ENCODE results near the gene TUBGCP4.
A peak's percentile ranks its signal among the peaks of the same experiment; 100 is the strongest.

Gene TUBGCP4

GRCh38 chr15:43347114-43347513 is 23.8 kb upstream of the TUBGCP4 start:
- ChIA-PET CTCF (interaction anchor here (0.5 to 1.1 kb wide), 2 partner anchors 9 to 136 kb away, joined by 3 to 4 read pairs; no protein-coding TSS in a partner anchor), POLR2A (no interaction called here)
- Histone ChIP-seq H3K4me1 (ENCODE audit: control insufficient read depth, insufficient read depth, low read length) (no peaks in the 10 kb centered on the region), H3K27ac (ENCODE audit: extremely low read depth, low read depth, low read length) (no peak overlapping the region), H3K9me3 (ENCODE audit: control insufficient read depth, insufficient read depth, low read depth, low read length) (no peaks in the 10 kb centered on the region), H3K36me3 (ENCODE audit: control insufficient read depth in 2 of 2, insufficient read depth in 1 of 2, low read length in 2 of 2) (peaks cover 0 to 60% of the 10 kb centered on the region in 2 experiments; a peak in 2 of 3 replicates), H3K4me3 (ENCODE audit: low read depth, low read length) (no peak overlapping the region)
- TF ChIP-seq ZNF24 (tag by site-specific recombination; IDR thresholded peaks at IDR 0.05) (no peak), ZNF514 (tag by site-specific recombination; IDR thresholded peaks at IDR 0.05) (no peak), ZFP69B (tag by site-specific recombination; IDR thresholded peaks at IDR 0.05) (no peak), TSHZ1 (tag by site-specific recombination; IDR thresholded peaks at IDR 0.05; ENCODE audit: borderline replicate concordance) (no peak), ZSCAN16 (tag by site-specific recombination; IDR thresholded peaks at IDR 0.05) (no peak), MEIS1 (CRISPR knock-in tag; IDR thresholded peaks at IDR 0.05; ENCODE audit: borderline replicate concordance) (no peak), ZNF341 (tag by site-specific recombination; IDR thresholded peaks at IDR 0.05; ENCODE audit: low read depth) (no peak), AEBP2 (tag by site-specific recombination; IDR thresholded peaks at IDR 0.05; ENCODE audit: borderline replicate concordance) (no peak), ZBTB21 (tag by site-specific recombination; IDR thresholded peaks at IDR 0.05) (no peak), SCRT2 (tag by site-specific recombination; IDR thresholded peaks at IDR 0.05) (no peak), ZNF335 (tag by site-specific recombination; conservative IDR thresholded peaks at IDR 0.05) (no peak), GFI1B (tag by site-specific recombination; IDR thresholded peaks at IDR 0.05) (no peak), ZNF521 (tag by site-specific recombination; IDR thresholded peaks at IDR 0.05) (no peak), ZNF626 (tag by site-specific recombination; IDR thresholded peaks at IDR 0.05) (no peak), ZNF114 (tag by site-specific recombination; IDR thresholded peaks at IDR 0.05) (no peak), ZSCAN30 (tag by site-specific recombination; IDR thresholded peaks at IDR 0.05) (no peak), ZNF777 (tag by site-specific recombination; IDR thresholded peaks at IDR 0.05; ENCODE audit: borderline replicate concordance) (no peak), ZNF449 (tag by site-specific recombination; IDR thresholded peaks at IDR 0.05) (no peak), ZBTB8A (tag by site-specific recombination; IDR thresholded peaks at IDR 0.05) (no peak)

GRCh38 chr15:43352693-43353382 is 18.1 kb upstream of the TUBGCP4 start:
- peaks cover 0 to 38% of the 10 kb centered on the region in 2 experiments; a peak in 2 of 3 replicates for H3K36me3 ChIP-seq (ENCODE audit: control insufficient read depth in 2 of 2, insufficient read depth in 1 of 2, low read length in 2 of 2)
- POLR2A ChIA-PET, result no interaction called here
- CTCF ChIA-PET, result interaction anchor here (0.6 kb wide), 2 partner anchors 68 to 648 kb away, joined by 3 read pairs; no protein-coding TSS in a partner anchor
- no peak overlapping the region for H3K4me3 ChIP-seq (ENCODE audit: low read depth, low read length)
- H3K27ac ChIP-seq (ENCODE audit: extremely low read depth, low read depth, low read length), result no peak overlapping the region
- no peaks in the 10 kb centered on the region for H3K9me3 ChIP-seq (ENCODE audit: control insufficient read depth, insufficient read depth, low read depth, low read length)
- H3K4me1 ChIP-seq (ENCODE audit: control insufficient read depth, insufficient read depth, low read length), result no peaks in the 10 kb centered on the region
- 0 out of 2 replicates have a peak, but pooled peaks have one; percentile 19 for TF ChIP-seq ZBTB17 (tag by site-specific recombination; IDR thresholded peaks at IDR 0.05)
- no peak for TF ChIP-seq ZNF473 (tag by site-specific recombination; IDR thresholded peaks at IDR 0.05)

Measured in HEK293 (cell line).